HK-2 (cell line): ENCODE data around the gene NUP107.

Source experiments
- DNase-seq: peaks from one replicate; pipeline ENCODE4 v3.0.0-alpha.2; 2018; ENCODE audit not compliant: unreplicated experiment

The NUP107 gene

GRCh38 chr12:68739891-68740290 is 53.1 kb downstream of the NUP107 start:
- DNase-seq, result no peak

- no peak for DNase-seq
Observed at GRCh38 chr12:68743356-68743755, 56.6 kb downstream of the NUP107 start.

DNA sequence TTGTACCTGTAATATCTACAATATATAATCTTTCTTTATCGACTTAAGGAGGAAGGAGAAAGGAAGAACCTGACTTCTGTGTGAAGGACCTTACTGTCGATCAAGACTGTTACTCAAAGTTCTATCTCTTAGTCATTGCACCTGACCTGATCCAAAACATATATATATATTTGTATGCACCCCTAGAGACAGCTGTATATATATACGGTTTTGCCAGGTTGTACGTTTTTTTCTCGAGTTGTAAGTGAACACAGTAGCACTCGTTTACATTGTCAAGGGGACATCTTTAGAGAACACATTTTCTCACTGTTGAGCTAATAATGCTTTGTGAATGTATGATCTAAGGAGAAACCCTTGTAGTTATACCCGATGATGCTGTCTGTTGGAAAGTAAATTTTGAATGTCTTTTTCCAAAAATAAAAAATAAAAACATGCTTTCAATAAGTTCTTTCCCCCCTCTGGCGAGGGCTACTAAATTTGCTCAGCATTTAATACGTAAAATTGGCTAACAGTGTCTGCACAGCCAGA is 58.7 kb downstream of the NUP107 start:
- DNase-seq, result no peak

GRCh38 chr12:68745904-68746571 is 59.3 kb downstream of the NUP107 start, which contains the start of gene SLC35E3:
SLC35E3 (plus strand) TSS chr12:68746176; CDS start chr12:68746378, 202 bp downstream.
- DNase-seq, result peak; percentile 91

DNA sequence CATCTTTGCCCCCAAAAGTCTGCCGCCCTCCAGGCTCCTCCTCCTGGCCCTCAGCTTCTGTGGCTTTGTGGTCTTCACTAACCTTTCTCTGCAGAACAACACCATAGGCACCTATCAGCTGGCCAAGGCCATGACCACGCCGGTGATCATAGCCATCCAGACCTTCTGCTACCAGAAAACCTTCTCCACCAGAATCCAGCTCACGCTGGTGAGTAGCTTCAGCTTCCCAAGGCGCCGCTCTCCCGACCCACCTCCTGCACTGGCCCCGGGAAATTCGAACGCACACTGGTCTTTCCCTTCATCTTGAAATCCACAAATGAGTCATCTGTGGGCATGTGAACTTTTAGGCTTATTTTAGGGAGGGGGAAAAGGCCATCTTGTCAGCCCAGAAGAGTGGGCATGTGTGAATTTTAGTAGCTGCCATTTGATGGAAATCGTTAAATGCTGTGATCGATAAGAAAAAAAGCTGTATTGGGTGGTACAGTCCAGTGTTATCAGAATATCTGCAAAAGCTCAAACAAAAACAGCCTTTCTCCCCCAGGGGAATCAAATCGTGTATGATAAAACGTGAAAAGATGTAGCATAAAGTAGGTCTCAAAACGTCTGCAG is 59.9 kb downstream of the NUP107 start:
- peak; percentile 62 for DNase-seq

GRCh38 chr12:68749443-68749842 is 62.7 kb downstream of the NUP107 start:
- no peak for DNase-seq

DNA sequence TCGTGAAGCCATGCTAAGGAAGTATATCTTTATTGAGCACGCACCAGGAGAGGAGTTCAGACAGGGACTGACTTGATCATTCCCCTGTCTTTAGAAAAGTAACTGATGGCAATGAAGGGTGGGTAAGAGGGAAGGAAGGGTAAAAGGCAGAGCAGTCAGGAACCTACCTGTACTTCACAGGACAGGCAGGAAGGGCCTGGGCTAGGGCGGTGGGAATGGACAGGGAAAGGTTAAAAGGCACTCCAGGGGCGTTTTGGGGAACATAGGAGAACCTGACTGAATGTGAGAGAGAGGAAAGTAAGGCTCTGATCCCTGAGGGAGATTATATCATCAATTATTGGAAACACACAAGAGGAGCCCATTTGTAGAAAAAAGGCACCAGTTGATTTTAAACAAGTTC is 63.1 kb downstream of the NUP107 start:
- no peak for DNase-seq

DNA sequence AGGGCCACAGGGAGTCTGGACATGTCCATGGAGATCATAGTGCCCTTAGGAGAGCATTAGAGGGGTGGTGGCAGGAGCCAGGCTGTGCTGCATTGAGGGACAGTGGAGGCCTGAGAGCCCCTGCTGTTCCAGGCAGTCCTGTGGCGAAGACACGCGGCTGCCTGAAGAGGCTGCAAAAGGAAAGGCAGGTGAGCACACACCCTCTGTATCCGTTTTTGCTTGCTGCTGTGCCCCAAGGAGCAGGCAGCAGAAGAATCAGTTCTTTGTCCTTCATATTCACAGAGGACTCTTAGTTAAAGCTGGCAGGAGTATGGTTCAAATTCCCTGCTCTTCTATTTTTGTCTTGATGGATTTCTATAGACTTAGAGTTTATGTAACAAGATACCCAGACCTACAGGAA is 63.7 kb downstream of the NUP107 start:
- DNase-seq, result no peak

DNA sequence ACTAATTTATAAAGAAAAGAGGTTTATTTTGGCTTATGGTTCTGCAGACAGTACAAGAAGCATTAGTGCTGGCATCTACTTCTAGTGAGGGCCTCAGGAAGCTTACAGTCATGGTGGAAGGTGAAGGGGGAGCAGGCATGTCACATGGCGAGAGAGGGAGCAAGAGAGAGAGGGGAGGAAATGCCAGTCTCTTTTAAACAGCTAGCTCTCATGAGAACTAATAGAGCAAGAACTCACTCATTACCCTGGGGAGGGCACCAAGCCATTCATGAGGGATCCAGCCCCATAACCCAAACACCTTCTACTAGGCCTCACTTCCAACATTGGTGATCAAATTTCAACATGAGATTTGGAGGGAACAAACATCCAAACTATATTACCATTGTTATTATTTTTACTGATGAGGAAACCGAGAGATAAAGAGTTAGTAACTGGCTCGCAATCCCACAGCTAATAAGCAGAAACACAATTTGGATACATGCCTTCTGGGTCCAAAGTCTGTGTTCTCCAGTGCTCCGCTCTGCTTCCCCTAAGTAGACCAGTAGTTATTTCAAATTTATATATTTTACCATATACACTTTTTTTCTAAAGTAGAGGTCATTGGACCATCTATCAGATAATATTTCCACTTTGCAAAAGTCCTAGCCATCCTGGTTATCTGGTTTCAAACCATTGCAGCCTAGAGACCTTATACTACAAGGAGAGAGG is 68.9 kb downstream of the NUP107 start:
- DNase-seq, result no peak

- DNase-seq, result no peak
Observed at GRCh38 chr12:68759852-68760251, 73.1 kb downstream of the NUP107 start.

DNA sequence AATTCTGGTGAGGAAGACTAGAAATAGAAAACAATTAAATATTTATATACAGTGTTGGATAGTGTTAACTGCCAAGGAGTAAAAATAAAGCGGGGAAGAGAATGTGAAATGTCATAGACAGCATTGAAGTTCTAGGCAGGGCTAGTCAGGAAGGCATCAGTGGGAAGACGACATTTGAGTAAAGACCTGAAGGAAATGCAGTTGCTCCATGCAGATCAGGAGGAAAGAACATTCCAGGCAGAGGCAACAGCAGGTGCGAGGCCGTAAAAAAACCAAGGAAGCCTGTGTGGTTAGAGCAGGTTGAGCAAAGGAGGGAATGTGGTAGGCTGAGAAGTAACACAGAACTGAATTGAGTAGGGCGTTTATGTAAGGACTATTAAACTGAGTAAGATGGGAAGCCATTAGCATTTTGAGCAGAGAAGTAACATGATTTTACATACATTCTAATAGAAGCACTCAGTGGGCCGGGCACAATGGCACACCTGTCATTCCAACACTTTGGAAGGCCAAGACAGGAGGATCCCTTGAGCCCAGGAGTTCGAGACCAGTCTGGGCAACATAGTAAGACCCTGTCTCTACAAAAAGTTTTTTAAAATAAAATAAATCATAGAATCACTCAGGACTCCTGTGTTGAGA is 74.1 kb downstream of the NUP107 start:
- DNase-seq, result no peak

GRCh38 chr12:68761442-68761812 is 74.6 kb downstream of the NUP107 start:
- no peak for DNase-seq

DNA sequence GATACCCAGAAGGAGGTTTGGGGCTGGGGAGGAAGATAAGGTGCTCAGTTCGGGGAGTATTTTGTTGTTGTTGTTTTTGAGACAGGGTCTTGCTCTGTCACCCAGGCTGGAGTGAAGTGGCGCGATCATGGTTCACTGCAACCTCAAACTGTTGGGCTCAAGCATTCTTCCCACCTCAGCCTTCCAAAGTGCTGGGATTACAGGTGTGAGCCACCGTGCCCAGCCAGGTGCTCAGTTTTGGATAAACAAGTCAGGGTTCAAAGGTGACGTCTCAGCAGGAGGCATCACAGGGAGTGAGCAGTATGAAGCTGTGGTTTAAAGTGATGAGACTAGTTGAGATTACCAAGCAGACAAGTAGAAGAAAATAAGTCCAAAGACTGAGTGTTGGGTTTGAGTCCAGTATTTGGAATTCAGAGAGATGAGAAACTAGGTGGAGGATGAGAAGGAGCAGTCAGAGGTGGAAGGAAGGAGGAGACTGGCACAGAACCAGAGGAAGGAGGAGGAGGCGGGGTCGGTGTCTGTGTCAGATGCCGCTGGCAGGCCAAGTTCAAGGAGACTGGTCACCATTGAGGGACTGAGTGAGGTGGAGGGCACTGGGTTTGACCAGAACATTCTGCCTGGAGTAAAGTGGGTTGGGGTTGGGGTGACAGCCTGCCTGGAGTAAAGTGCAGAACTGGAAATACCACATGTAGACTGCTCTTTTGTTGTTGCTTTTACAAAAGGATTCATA is 75.3 kb downstream of the NUP107 start:
- DNase-seq, result no peak

- no peak for DNase-seq
Observed at GRCh38 chr12:68762691-68763090, 75.9 kb downstream of the NUP107 start.

DNA sequence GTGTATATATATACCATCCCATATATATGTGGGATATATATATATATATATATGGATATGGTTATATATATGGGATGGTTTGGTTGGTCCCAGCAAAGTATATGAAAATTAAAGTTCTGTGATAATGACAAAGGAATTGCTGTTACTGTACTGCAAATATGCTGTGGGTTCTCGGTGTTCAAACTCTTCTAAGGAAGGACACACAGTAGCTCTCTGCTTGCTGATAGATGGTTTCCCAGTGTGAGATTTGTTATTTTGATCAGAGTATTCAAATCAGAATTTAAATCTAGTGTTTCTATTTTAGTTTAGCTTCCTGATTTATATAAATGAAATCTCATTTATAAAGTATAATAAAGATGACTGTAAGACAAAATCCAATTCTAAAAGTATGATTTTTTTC is 78.9 kb downstream of the NUP107 start:
- no peak for DNase-seq

GRCh38 chr12:68766646-68767045 is 79.9 kb downstream of the NUP107 start:
- DNase-seq, result no peak

GRCh38 chr12:68767191-68767590 is 80.4 kb downstream of the NUP107 start:
- no peak for DNase-seq

DNA sequence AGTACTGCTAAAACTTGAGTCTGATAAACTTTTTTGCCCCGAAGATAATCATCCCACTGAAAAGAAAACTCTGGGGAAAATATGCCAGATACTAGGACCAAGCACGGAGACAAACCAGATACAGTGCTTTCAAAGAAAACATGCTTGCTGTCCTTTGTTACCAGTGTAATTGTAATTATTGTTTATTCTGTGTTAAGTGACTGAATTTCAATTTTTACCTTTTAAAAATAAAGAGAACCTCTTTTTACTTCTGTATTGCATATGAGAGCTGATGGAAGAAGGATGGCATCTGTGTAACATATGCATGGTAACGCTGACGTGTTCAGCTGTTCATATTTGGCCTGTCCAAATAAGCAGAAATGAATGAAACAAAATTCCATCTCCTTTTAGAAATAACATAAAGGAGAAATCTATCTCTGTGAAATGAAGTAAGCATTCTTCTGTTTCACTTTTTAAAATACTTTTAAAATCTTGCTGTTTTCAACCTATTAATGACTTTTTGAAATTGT is 81.7 kb downstream of the NUP107 start:
- no peak for DNase-seq

- DNase-seq, result no peak
Observed at GRCh38 chr12:68769941-68770340, 83.2 kb downstream of the NUP107 start.

DNA sequence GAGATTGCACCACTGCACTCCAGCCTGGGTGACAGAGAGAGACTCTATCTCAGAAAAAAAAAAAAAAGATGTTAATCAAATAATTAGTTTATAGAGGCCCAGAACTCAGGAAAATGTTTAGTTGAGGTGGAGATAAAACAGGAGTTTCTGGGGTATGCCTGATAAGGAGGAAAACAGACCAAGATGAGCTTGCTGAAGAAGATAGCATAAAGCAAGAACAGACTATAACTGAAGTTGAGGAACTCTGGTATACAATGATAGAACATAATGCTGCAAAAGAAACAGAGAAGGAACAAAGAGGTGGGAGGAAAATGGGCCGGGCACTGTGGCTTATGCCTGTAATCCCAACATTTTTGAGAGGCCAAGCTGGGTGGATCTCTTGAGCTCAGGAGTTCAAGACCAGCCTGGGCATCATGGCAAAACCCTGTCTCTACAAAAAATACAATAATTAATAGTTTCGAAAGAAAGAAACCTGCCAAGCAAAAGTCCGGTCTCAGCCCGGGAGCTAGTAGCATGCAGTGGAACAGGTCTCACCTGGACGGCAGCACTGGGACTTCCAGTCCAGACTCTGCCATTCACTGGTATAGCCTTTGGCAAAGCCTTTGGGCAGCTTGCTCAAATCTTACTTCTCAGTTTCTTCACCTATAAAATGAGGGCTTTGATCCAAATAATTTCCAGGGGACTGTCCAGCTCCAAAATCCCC is 84.6 kb downstream of the NUP107 start:
- no peak for DNase-seq

DNA sequence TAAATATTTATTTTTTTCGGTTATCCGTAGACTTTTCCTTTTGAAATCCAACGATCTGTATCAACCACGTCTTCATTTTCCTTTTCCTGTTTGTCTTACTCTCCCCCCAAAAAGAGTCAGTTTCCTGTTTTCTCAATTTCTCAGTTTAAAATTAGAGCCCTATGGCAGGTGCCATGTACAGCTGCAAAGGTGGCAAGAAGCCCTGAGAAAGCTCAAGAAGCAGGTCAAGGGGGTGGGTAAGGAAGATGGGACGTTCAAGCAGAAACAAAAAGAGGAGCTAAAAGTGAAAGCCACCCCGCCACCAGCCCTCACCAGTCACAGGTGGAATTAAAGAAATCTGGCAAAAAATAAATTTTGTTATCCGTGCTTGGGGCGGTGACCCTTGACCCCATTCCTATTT is 85.9 kb downstream of the NUP107 start:
- no peak for DNase-seq
